Prostate gland (tissue), 2 donors: ENCODE measurements around the gene ALOXE3.

Source experiments
- CTCF ChIP-seq, 4 experiments: fragments of 200-600 bp in 2 of 4; fragments of 450-650 bp in 2 of 4; sonication (generic) in 2 of 4; IDR thresholded peaks; 1 replicate in 3 of 4; 2 replicates in 1 of 4; pipeline ENCODE4 v1.5.1; 2016 to 2019; ENCODE audit warnings: antibody characterized with exemption in 4 of 4, mild to moderate bottlenecking in 2 of 4, moderate library complexity in 2 of 4
- POLR2A ChIP-seq: fragments of 450-650 bp; IDR thresholded peaks from one replicate; pipeline ENCODE4 v1.6.1; 2016; ENCODE audit warnings: antibody characterized with exemption, mild to moderate bottlenecking

- TF ChIP-seq CTCF (IDR thresholded peaks at IDR 0.05) (no peak), POLR2A (no peak)
Measured at GRCh38 chr17:8072341-8072728, 46.0 kb downstream of the ALOXE3 start.
